GM18861 (cell line): ENCODE results near the gene C1orf116.

ENCODE experiments used
- ATAC-seq: cut with Tn5 transposase; IDR thresholded peaks from one replicate; pipeline ENCODE4 v1.9.1; 2021; ENCODE audit not compliant: unreplicated experiment

C1orf116 gene

GRCh38 chr1:207035877-207036551, 3.5 kb upstream of the C1orf116 start:
- no peak for ATAC-seq

- ATAC-seq: no peak
Measured at GRCh38 chr1:207034998-207035397, 2.4 kb upstream of the C1orf116 start.

- no peak for ATAC-seq
Measured at GRCh38 chr1:207034208-207034607, 1.7 kb upstream of the C1orf116 start.

GRCh38 chr1:207033302-207033701, 746 bp upstream of the C1orf116 start:
- no peak for ATAC-seq

GRCh38 chr1:207031632-207032264, 808 bp downstream of the C1orf116 start:
- no peak for ATAC-seq

- no peak for ATAC-seq
Measured at GRCh38 chr1:207031016-207031415, 1.5 kb downstream of the C1orf116 start.

GRCh38 chr1:207030522-207031009, 2.0 kb downstream of the C1orf116 start:
- ATAC-seq: no peak

- no peak for ATAC-seq
Measured at GRCh38 chr1:207029701-207030521, 2.6 kb downstream of the C1orf116 start.

GRCh38 chr1:207028884-207029650, 3.5 kb downstream of the C1orf116 start:
- ATAC-seq: no peak

GRCh38 chr1:207027921-207028320, 4.6 kb downstream of the C1orf116 start:
- ATAC-seq: no peak

GRCh38 chr1:207027206-207027777, 5.3 kb downstream of the C1orf116 start:
- ATAC-seq: no peak

- ATAC-seq: no peak
Measured at GRCh38 chr1:207026104-207026534, 6.4 kb downstream of the C1orf116 start.

- no peak for ATAC-seq
Measured at GRCh38 chr1:207025146-207025880, 7.2 kb downstream of the C1orf116 start.

GRCh38 chr1:207024202-207025145, 8.1 kb downstream of the C1orf116 start:
- no peak for ATAC-seq

GRCh38 chr1:207022996-207023679, 9.4 kb downstream of the C1orf116 start:
- no peak for ATAC-seq

- ATAC-seq: no peak
Measured at GRCh38 chr1:207021876-207022596, 10.5 kb downstream of the C1orf116 start.

GRCh38 chr1:207021139-207021861, 11.3 kb downstream of the C1orf116 start:
- ATAC-seq: no peak
